GM10248 (cell line): ENCODE results near the gene SLC13A5.

Experiments used
- CTCF ChIA-PET: fragments of 300-600 bp; sonication (Branson Sonifier 250); formaldehyde crosslinking; extraction: SDS; loops from one replicate; lab custom pipeline; 2021; ENCODE audit warnings: antibody characterized with exemption; lab: Yijun Ruan, JAX
- POLR2A ChIA-PET: fragments of 350-650 bp; sonication (Branson Sonifier 250); formaldehyde crosslinking; extraction: SDS; loops from one replicate; lab custom pipeline; 2020; ENCODE audit warnings: antibody characterized with exemption; lab: Yijun Ruan, JAX
- DNase-seq: peaks from one replicate; pipeline ENCODE4 v3.0.0; 2012; ENCODE audit errors: extremely low spot score
- TF ChIP-seq, protein P1 (sequence below): IDR thresholded peaks from 2 replicates; pipeline ENCODE4 v1.5.1; 2012; ENCODE audit warnings: mild to moderate bottlenecking, low read depth; ENCODE audit errors: extremely low read depth, missing control alignments, control extremely low read depth

SLC13A5 gene

DNA sequence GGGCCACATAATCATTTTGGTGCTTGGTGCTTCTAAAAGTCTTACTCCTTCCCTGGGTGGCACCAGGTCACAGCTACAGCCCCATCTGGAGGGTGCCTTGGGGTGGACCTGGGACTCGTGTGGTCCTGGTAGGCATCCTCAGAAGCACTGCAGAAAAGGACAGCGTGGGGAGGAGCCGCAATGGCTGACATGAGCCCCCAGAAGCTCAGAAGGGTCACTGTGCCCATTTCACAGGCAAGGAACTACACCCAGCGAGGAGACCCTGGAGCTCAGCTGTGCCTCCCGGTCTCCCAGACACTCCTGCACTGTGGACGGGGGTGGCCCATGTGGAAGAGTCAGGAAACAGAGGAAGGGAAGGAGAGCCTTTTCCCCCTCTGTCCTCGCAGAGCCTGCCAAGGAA, 35.2 kb downstream of the SLC13A5 start:
- DNase-seq, result no peak
- ChIA-PET CTCF (interaction anchor here (1.2 to 4.6 kb wide), 3 partner anchors 12 to 17 kb away, joined by 3 to 26 read pairs (median 3); no protein-coding TSS in a partner anchor), POLR2A (no interaction called here)
- TF ChIP-seq, protein P1, sequence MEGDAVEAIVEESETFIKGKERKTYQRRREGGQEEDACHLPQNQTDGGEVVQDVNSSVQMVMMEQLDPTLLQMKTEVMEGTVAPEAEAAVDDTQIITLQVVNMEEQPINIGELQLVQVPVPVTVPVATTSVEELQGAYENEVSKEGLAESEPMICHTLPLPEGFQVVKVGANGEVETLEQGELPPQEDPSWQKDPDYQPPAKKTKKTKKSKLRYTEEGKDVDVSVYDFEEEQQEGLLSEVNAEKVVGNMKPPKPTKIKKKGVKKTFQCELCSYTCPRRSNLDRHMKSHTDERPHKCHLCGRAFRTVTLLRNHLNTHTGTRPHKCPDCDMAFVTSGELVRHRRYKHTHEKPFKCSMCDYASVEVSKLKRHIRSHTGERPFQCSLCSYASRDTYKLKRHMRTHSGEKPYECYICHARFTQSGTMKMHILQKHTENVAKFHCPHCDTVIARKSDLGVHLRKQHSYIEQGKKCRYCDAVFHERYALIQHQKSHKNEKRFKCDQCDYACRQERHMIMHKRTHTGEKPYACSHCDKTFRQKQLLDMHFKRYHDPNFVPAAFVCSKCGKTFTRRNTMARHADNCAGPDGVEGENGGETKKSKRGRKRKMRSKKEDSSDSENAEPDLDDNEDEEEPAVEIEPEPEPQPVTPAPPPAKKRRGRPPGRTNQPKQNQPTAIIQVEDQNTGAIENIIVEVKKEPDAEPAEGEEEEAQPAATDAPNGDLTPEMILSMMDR, result no peak

DNA sequence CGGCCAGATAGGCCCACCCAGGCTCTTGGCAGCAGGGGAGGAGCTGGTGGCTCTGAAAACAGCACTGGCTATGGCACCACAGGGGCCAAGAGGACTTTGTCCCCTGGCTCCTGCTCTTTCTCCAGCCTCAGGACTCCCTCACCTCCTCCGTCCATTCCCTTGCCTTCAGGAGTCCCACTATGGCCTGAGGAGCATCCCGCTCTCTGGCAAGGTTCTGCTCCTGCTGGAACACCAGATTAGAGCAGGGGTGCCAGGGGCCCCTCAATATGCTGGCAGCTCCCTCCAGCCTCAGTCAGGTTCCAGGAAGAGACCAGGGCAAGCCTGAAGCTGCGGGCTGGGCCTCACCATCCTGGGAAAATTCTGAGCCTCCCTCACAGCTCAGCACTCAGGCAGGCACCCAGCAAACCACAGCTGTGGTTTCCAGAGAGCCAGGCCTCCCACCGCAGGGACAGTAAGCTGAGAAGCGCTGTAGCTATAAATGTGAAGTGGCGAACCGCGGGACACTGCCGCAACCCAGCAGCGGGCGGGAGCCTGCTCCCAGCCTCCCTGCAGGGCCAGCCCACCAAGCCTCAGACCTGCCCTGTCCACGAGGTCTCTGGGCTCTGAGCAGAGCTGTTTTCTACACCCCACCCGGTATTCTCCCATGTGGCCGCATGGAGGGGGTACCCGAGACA, 35.9 kb downstream of the SLC13A5 start:
- DNase-seq, result no peak
- ChIA-PET CTCF (interaction anchor here (1.1 to 4.6 kb wide), 4 partner anchors 11 to 166 kb away, joined by 3 to 26 read pairs (median 3); no protein-coding TSS in a partner anchor), POLR2A (no interaction called here)
- TF ChIP-seq, protein P1, result no peak

DNA sequence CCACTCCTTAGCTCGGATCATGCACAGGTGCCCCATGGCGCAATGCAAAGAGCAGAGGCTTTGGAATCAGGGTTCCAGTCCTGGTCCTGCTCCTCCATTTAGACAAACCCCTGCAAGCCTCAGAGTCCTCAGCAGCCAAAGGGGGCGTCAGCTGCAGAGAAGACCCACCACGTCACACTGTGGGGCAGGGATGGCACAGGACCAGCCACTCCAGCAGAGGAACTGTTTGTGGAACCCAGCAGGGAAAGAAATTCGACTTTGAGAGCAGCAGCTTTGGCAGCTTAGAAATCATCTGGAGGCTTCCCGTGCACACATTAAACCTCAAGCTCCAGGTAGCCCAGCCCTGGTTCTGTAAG, 36.4 kb downstream of the SLC13A5 start:
- CTCF ChIA-PET, result interaction anchor here (1.1 to 4.6 kb wide), 4 partner anchors 10 to 166 kb away, joined by 3 to 26 read pairs (median 3); no protein-coding TSS in a partner anchor
- POLR2A ChIA-PET, result no interaction called here
- no peak for DNase-seq

DNA sequence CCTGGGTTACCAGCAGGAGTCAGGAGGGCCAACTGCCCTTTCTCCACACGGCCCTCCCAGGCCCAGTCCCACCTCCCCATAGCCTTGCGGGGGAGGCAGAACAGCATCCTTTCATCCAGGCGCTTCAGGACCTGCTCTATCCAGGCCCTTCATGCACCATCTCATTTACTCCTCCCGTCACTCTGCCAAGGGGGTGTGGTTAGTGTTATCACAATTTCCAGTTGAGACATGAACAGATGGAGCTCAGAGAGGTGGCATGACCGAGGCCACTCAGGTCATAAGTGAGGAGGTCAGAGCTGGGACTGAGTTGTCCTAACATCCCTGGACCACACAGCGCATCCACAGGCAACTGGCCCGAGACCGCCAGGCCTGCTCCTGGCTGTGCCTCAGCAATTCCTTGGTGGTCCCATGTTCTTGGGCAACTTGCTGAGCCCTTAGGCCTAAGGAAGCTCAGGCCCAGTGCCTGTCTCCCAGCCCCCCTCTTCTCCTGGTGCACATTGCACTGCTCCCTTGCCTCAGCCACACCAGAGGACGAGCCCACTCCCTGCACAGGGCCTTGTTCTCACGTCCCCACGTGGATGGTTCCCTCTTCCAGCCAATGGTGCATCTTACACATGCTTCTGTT, 37.9 kb downstream of the SLC13A5 start:
- ChIA-PET POLR2A (no interaction called here), CTCF (interaction anchor here (4.6 kb wide), 1 partner anchor 9 kb away, joined by 26 read pairs; no protein-coding TSS in a partner anchor)
- TF ChIP-seq, protein P1, result no peak
- no peak for DNase-seq

More for the DNA sequence above, 36.4 kb downstream of the SLC13A5 start:
- TF ChIP-seq, protein P1, result no peak

- POLR2A ChIA-PET, result no interaction called here
- DNase-seq, result no peak
- CTCF ChIA-PET, result interaction anchor here (4.6 kb wide), 1 partner anchor 8 kb away, joined by 26 read pairs; no protein-coding TSS in a partner anchor
- TF ChIP-seq, protein P1, result no peak
Observed at GRCh38 chr17:6674586-6674985, 38.6 kb downstream of the SLC13A5 start.

GRCh38 chr17:6671431-6671830, 41.7 kb downstream of the SLC13A5 start:
- POLR2A ChIA-PET, result no interaction called here
- TF ChIP-seq, protein P1, result no peak
- DNase-seq, result no peak
- CTCF ChIA-PET, result interaction anchor here (1.6 kb wide), 2 partner anchors 11 to 22 kb away, joined by 4 to 5 read pairs; no protein-coding TSS in a partner anchor
